K562 (cell line): ENCODE results near the gene GZMM. TPM values are rescaled to one million over a fixed set of nuclear protein-coding genes. Genes with fewer than 3 reads are reported as not detected.
A peak's percentile ranks its signal among the peaks of the same experiment; 100 is the strongest.

Source experiments
- HNRNPL ChIP-seq: fragments of 200-400 bp; formaldehyde crosslinking; IDR thresholded peaks from 2 replicates; pipeline ENCODE4 v1.6.1; 2017; ENCODE audit warnings: low read depth, mild to moderate bottlenecking, low read length
- NR3C1 ChIP-seq: sonication (generic); formaldehyde crosslinking; IDR thresholded peaks from 2 replicates; pipeline ENCODE4 v1.8.1; 2022; ENCODE audit warnings: missing genetic modification reagents
- OTX1 ChIP-seq: fragments of 450-650 bp; formaldehyde crosslinking; IDR thresholded peaks from 2 replicates; pipeline ENCODE4 v1.4.0; 2022; ENCODE audit warnings: mild to moderate bottlenecking
- PKNOX1 ChIP-seq: fragments of 450-650 bp; IDR thresholded peaks from 2 replicates; pipeline ENCODE4 v1.6.1; 2016
- POLR2AphosphoS2 ChIP-seq: IDR thresholded peaks from 2 replicates; pipeline ENCODE4 v1.6.1; 2012; ENCODE audit warnings: low read length, improper control_type of control experiment
- POLR3G ChIP-seq: IDR thresholded peaks from 2 replicates; pipeline ENCODE4 v1.6.1; 2011; ENCODE audit not compliant: insufficient read length, insufficient replicate concordance; ENCODE audit errors: extremely low read depth
- RCOR1 ChIP-seq, 2 experiments: IDR thresholded peaks; 2 replicates each; pipeline ENCODE4 v1.6.1; 2012; ENCODE audit warnings: low read depth in 2 of 2, low read length in 2 of 2, borderline replicate concordance in 1 of 2, improper control_type of control experiment in 1 of 2
- REST ChIP-seq, 2 experiments: fragments of 450-650 bp; formaldehyde crosslinking in 1 of 2; IDR thresholded peaks; 2 replicates each; pipeline versions ENCODE4 v1.4.0 to v1.6.1; 2014 to 2020; ENCODE audit warnings: mild to moderate bottlenecking in 2 of 2, borderline replicate concordance in 1 of 2, low read depth in 1 of 2
- RHOXF2B ChIP-seq: fragments of 250-450 bp; sonication (Bioruptor Pico); conservative IDR thresholded peaks from 2 replicates; pipeline ENCODE4 v1.5.1; 2021
- SNRNP70 ChIP-seq: fragments of 200-400 bp; formaldehyde crosslinking; optimal IDR thresholded peaks from 2 replicates; pipeline ENCODE3; 2017; ENCODE audit warnings: low read depth, low read length
- TEAD1 ChIP-seq, 2 experiments: fragments of 450-650 bp in 1 of 2; sonication (generic) in 1 of 2; formaldehyde crosslinking; IDR thresholded peaks; 2 replicates each; pipeline versions ENCODE4 v1.4.0 to v1.8.0; 2020 to 2022; ENCODE audit warnings: mild to moderate bottlenecking in 2 of 2, missing genetic modification reagents in 1 of 2
- TEAD4 ChIP-seq, 2 experiments: sonication (generic) in 1 of 2; formaldehyde crosslinking in 1 of 2; IDR thresholded peaks; 2 replicates each; pipeline versions ENCODE4 v1.6.1 to v1.8.0; 2012 to 2022; ENCODE audit warnings: borderline replicate concordance in 1 of 2, inconsistent platforms in 1 of 2, low read length in 1 of 2, mild to moderate bottlenecking in 1 of 2, missing genetic modification reagents in 1 of 2
- TFAP4 ChIP-seq: sonication (generic); formaldehyde crosslinking; IDR thresholded peaks from 2 replicates; pipeline ENCODE4 v1.8.0; 2022; ENCODE audit warnings: missing genetic modification reagents, mild to moderate bottlenecking, moderate library complexity, borderline replicate concordance
- ZBTB1 ChIP-seq: sonication (generic); formaldehyde crosslinking; IDR thresholded peaks from 2 replicates; pipeline ENCODE4 v1.8.1; 2023; ENCODE audit warnings: missing genetic modification reagents, low read depth, mild to moderate bottlenecking, borderline replicate concordance
- ZNF146 ChIP-seq: IDR thresholded peaks from one replicate; pipeline ENCODE4 v1.6.1; 2018; ENCODE audit warnings: missing compliant biosample characterization; ENCODE audit not compliant: unreplicated experiment
- ZNF444 ChIP-seq: fragments of 250-450 bp; sonication (Bioruptor Pico); IDR thresholded peaks from 2 replicates; pipeline ENCODE4 v1.4.0; 2020; ENCODE audit warnings: mild to moderate bottlenecking, moderate library complexity
- ZNF445 ChIP-seq: fragments of 250-450 bp; sonication (Bioruptor Pico); IDR thresholded peaks from 2 replicates; pipeline ENCODE4 v1.4.0; 2020; ENCODE audit warnings: low read depth, mild to moderate bottlenecking, moderate library complexity
- polyA plus RNA-seq, 8 experiments: library from polyadenylated mRNA; depleted of rRNA in 4 of 8; stranded (reverse) in 5 of 8; unstranded in 3 of 8; fragments of >200 nt; fragmentation: Nextera tagmentation in 2 of 8; fragmentation: Illumina TruSeq in 1 of 8; extraction: Ambion mirVana in 2 of 8; extraction: Trizol in 1 of 8; gene quantifications; 2 replicates each; pipeline versions ENCODE4 v1.2.1 to v1.2.3, GENCODE V29; 2011 to 2014; ENCODE audit warnings: inconsistent platforms in 1 of 8, missing spikeins in 1 of 8
- total RNA-seq, 7 experiments: library from RNA; depleted of rRNA in 6 of 7; stranded (reverse); fragments of >200 nt in 6 of 7; fragmentation: Illumina TruSeq in 2 of 7; extraction: Trizol in 2 of 7; gene quantifications; 2 replicates each; pipeline versions ENCODE4 v1.2.1 to v1.2.3, GENCODE V29; 2011 to 2021; ENCODE audit warnings: low replicate concordance in 1 of 7

The GZMM gene
- total and polyA plus RNA-seq, 9 of the 15 experiments (the other 6 are each of a cell fraction or from before 2014, with no cell fraction given), result 0.08 to 2.6 (median 0.70) TPM; not detected in 2

DNA sequence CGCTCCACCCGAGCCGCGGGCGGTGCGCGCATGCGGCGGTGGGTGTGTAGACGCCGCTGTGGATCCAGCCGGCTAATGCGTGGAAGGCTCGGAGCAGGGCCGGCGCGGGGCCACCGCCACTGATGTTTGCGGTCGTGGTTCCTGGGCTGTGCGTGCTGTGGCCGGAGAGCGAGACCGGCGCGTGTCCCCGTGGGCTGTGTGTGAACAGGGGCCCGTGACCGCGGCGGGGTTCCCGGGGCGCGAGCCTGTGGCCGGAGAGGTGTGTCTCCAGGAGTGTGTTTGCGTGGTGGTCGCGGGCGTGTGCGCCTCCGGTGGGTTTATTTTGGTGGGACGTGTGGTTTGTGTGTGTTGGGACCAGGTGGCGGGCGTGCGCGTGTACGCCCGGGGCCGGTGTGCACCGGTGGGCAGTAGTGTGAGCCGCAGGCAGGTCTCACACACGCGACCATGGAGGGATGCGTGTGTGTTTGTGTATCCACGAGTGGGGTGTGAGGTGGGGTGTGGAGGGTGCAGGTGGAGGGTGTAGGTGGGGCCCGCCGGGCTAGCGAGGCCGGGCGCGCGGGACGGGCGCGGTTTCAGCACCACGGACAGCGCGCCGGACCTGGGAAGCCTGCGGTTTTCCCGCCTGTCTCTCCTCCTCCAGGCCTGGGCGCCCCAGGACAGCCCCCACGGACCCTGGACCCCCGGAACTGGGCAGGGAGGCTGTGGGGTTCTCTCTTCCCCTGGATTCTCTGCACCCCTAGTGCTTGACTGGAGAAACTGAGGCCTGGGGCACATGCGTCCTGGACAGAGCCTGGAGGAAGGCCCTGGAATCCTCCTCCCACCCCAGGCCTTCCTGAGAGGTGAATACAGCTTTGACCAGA is 47.5 kb downstream of the GZMM start (continued):
- TF ChIP-seq TFAP4 (CRISPR knock-in tag), result peak; percentile 57
- TF ChIP-seq TEAD4 (IDR thresholded peaks at IDR 0.05; ENCODE audit: low read length), result no peak
- TF ChIP-seq TEAD4 (CRISPR knock-in tag; IDR thresholded peaks at IDR 0.05; ENCODE audit: borderline replicate concordance), result 0 out of 2 replicates have a peak, but pooled peaks have one; percentile 61
- no peak for TF ChIP-seq TEAD1 (CRISPR knock-in tag; IDR thresholded peaks at IDR 0.05)
- no peak for TF ChIP-seq HNRNPL
- no peak for TF ChIP-seq PKNOX1
- no peak for TF ChIP-seq OTX1
- TF ChIP-seq ZNF146, result peak; percentile 6
- peak; percentile 62; the same call in 1 of the 2 replicates for TF ChIP-seq ZBTB1 (CRISPR knock-in tag)
- no peak for TF ChIP-seq POLR2AphosphoS2
- TF ChIP-seq NR3C1, result peak; percentile 89
- TF ChIP-seq RCOR1 (IDR thresholded peaks at IDR 0.05; ENCODE audit: borderline replicate concordance in 1 of 2, low read depth in 2 of 2, low read length in 2 of 2), result peak in 1 of 2 experiments; percentile 7; a peak in 1 of 4 replicates
- TF ChIP-seq RHOXF2B (CRISPR knock-in tag), result no peak
- no peak for TF ChIP-seq POLR3G
- TF ChIP-seq ZNF444, result no peak
- peak; percentile 99 for TF ChIP-seq REST (IDR thresholded peaks at IDR 0.05; ENCODE audit: borderline replicate concordance)
- TF ChIP-seq REST (CRISPR knock-in tag; IDR thresholded peaks at IDR 0.05; ENCODE audit: low read depth), result peak; percentile 99
- no peak for TF ChIP-seq ZNF445 (CRISPR knock-in tag)
- no peak for TF ChIP-seq SNRNP70
